SK-N-SH (cell line): Measurements from ENCODE around the gene PIEZO2. TPM values are rescaled to one million over a fixed set of nuclear protein-coding genes. Genes with fewer than 3 reads are reported as not detected.

Source experiments
- CTCF ChIA-PET: fragments of 300-600, 350-600 bp; formaldehyde crosslinking; extraction: SDS; loops from one replicate; lab custom pipeline; 2021; lab: Yijun Ruan, JAX
- POLR2A ChIA-PET: fragments of 350-600 bp; sonication (Branson Sonifier 250); formaldehyde crosslinking; extraction: SDS; loops from one replicate; lab custom pipeline; 2020; ENCODE audit warnings: antibody characterized with exemption, inconsistent platforms; lab: Yijun Ruan, JAX
- DNase-seq: peaks from one replicate; pipeline ENCODE4 v3.0.0; 2012
- H2AFZ ChIP-seq: fragments of 200-600 bp; sonication (generic); 2 replicates; pipeline ENCODE4 v1.8.1; 2016; ENCODE audit warnings: antibody characterized with exemption, mild to moderate bottlenecking, low read depth
- H3F3A ChIP-seq: fragments of 200-600 bp; sonication (generic); replicated peaks from 2 replicates; pipeline ENCODE3; 2016; ENCODE audit warnings: antibody characterized with exemption, mild to moderate bottlenecking; ENCODE audit not compliant: insufficient read depth
- H3K27ac ChIP-seq, 2 experiments: fragments of 200-500 bp in 1 of 2; fragments of 200-600 bp in 1 of 2; sonication (Bioruptor generic) in 1 of 2; sonication (generic), shearing (Covaris generic) in 1 of 2; 2 replicates each; pipeline versions ENCODE4 v1.5.1 to v1.6.1; 2014 to 2016; ENCODE audit warnings: low read depth in 2 of 2, inconsistent platforms in 1 of 2, low read length in 1 of 2, mild to moderate bottlenecking in 1 of 2, mixed read lengths in 1 of 2
- H3K27me3 ChIP-seq: fragments of 200-600 bp; sonication (generic), shearing (Covaris generic); 2 replicates; pipeline ENCODE4 v1.6.1; 2016; ENCODE audit warnings: mixed run types; ENCODE audit not compliant: insufficient read depth
- H3K36me3 ChIP-seq, 2 experiments: fragments of 200-500 bp in 1 of 2; fragments of 200-600 bp in 1 of 2; sonication (Bioruptor generic) in 1 of 2; sonication (generic) in 1 of 2; replicated peaks in 1 of 2; 2 replicates each; pipeline versions ENCODE3 to v1.5.1; 2014 to 2016; ENCODE audit warnings: low read length in 1 of 2, mild to moderate bottlenecking in 1 of 2; ENCODE audit not compliant: insufficient read depth in 2 of 2, control insufficient read depth in 1 of 2
- H3K4me1 ChIP-seq, 2 experiments: fragments of 200-500 bp in 1 of 2; fragments of 200-600 bp in 1 of 2; sonication (Bioruptor generic) in 1 of 2; sonication (generic), shearing (Covaris generic) in 1 of 2; 2 replicates each; pipeline versions ENCODE4 v1.5.1 to v1.6.1; 2014 to 2016; ENCODE audit warnings: low read depth in 1 of 2, low read length in 1 of 2, mixed run types in 1 of 2; ENCODE audit not compliant: insufficient read depth in 2 of 2, control insufficient read depth in 1 of 2
- H3K4me2 ChIP-seq: fragments of 200-600 bp; sonication (generic), shearing (Covaris generic); 2 replicates; pipeline ENCODE4 v1.6.1; 2017; ENCODE audit warnings: mixed run types
- H3K4me3 ChIP-seq, 2 experiments: fragments of 200-500 bp in 1 of 2; fragments of 200-600 bp in 1 of 2; sonication (Bioruptor generic) in 1 of 2; sonication (generic), shearing (Covaris generic) in 1 of 2; 2 replicates each; pipeline versions ENCODE4 v1.5.1 to v1.8.1; 2014 to 2016; ENCODE audit warnings: low read depth in 2 of 2, inconsistent platforms in 1 of 2, low read length in 1 of 2, mild to moderate bottlenecking in 1 of 2, mixed read lengths in 1 of 2, moderate library complexity in 1 of 2
- H3K79me2 ChIP-seq: fragments of 200-600 bp; sonication (generic); 2 replicates; pipeline ENCODE4 v1.8.1; 2017; ENCODE audit warnings: mild to moderate bottlenecking; ENCODE audit not compliant: insufficient read depth
- H3K9ac ChIP-seq: fragments of 200-600 bp; sonication (generic); 2 replicates; pipeline ENCODE4 v1.6.1; 2017; ENCODE audit warnings: mixed run types
- H3K9me2 ChIP-seq: fragments of 200-600 bp; sonication (generic); 2 replicates; pipeline ENCODE4 v1.6.1; 2017; ENCODE audit warnings: mixed run types
- H3K9me3 ChIP-seq: fragments of 200-600 bp; sonication (generic); 2 replicates; pipeline ENCODE4 v1.6.1; 2017; ENCODE audit warnings: mixed run types, mild to moderate bottlenecking, moderate library complexity
- H4K20me1 ChIP-seq: fragments of 200-600 bp; sonication (generic); 2 replicates; pipeline ENCODE4 v1.6.1; 2017; ENCODE audit warnings: mild to moderate bottlenecking, mixed run types; ENCODE audit not compliant: insufficient read depth
- CHD2 ChIP-seq: fragments of 150-350 bp; IDR thresholded peaks from 2 replicates; pipeline ENCODE4 v1.6.1; 2018; ENCODE audit warnings: low read length; ENCODE audit not compliant: partially characterized antibody
- EP300 ChIP-seq, 2 experiments: IDR thresholded peaks; 2 replicates each; pipeline versions ENCODE4 v1.4.0 to v1.6.1; 2012; ENCODE audit warnings: borderline replicate concordance in 1 of 2, low read depth in 1 of 2, low read length in 1 of 2
- FOSL2 ChIP-seq: IDR thresholded peaks from 2 replicates; pipeline ENCODE4 v1.4.0; 2012; ENCODE audit warnings: low read depth, mild to moderate bottlenecking, moderate library complexity, borderline replicate concordance
- JUND ChIP-seq: IDR thresholded peaks from 2 replicates; pipeline ENCODE4 v1.4.0; 2012
- MEF2A ChIP-seq: IDR thresholded peaks from 2 replicates; pipeline ENCODE4 v1.4.0; 2012; ENCODE audit warnings: low read depth, borderline replicate concordance
- MXI1 ChIP-seq: IDR thresholded peaks from 2 replicates; pipeline ENCODE4 v1.6.1; 2012; ENCODE audit warnings: mild to moderate bottlenecking, low read depth, low read length, improper control_type of control experiment
- POLR2AphosphoS5 ChIP-seq: IDR thresholded peaks from 2 replicates; pipeline ENCODE4 v1.6.1; 2012; ENCODE audit warnings: low read depth, low read length
- RAD21 ChIP-seq: IDR thresholded peaks from 2 replicates; pipeline ENCODE4 v1.6.1; 2012; ENCODE audit warnings: mild to moderate bottlenecking, low read length
- RFX5 ChIP-seq: IDR thresholded peaks from 2 replicates; pipeline ENCODE4 v1.6.1; 2012; ENCODE audit warnings: mild to moderate bottlenecking, improper control_type of control experiment, low read length
- RXRA ChIP-seq: IDR thresholded peaks from 2 replicates; pipeline ENCODE4 v1.4.0; 2012; ENCODE audit warnings: low read depth, mild to moderate bottlenecking, borderline replicate concordance
- SIN3A ChIP-seq: IDR thresholded peaks from 2 replicates; pipeline ENCODE4 v1.6.1; 2012; ENCODE audit warnings: low read depth, mild to moderate bottlenecking, low read length, moderate library complexity, borderline replicate concordance
- SMC3 ChIP-seq: IDR thresholded peaks from 2 replicates; pipeline ENCODE4 v1.6.1; 2012; ENCODE audit warnings: low read depth, low read length, improper control_type of control experiment
- TAF1 ChIP-seq: IDR thresholded peaks from 2 replicates; pipeline ENCODE4 v1.6.1; 2012; ENCODE audit warnings: low read depth, mild to moderate bottlenecking, low read length, moderate library complexity, borderline replicate concordance
- ZBTB33 ChIP-seq: IDR thresholded peaks from 2 replicates; pipeline ENCODE4 v1.4.0; 2012; ENCODE audit warnings: low read depth, borderline replicate concordance
- WGBS: methylation state at CpG from one replicate; pipeline ENCODE4 v1.1.6; 2017; ENCODE audit warnings: low lambda C conversion rate; 5-methylcytosine and 5-hydroxymethylcytosine counted together
- polyA plus RNA-seq, 3 experiments: library from polyadenylated mRNA; depleted of rRNA; stranded (reverse); fragments of >200 nt; gene quantifications; 2 replicates each; pipeline ENCODE4 v1.2.3, GENCODE V29; 2012
- TF ChIP-seq, protein P1 (sequence below): IDR thresholded peaks from 2 replicates; pipeline ENCODE4; 2012
- TF ChIP-seq, protein P2 (sequence below): IDR thresholded peaks from 2 replicates; pipeline ENCODE4 v1.4.0; 2012; ENCODE audit warnings: low read depth, borderline replicate concordance
- TF ChIP-seq, protein P3 (sequence below): fragments of 200-600 bp; sonication (generic); IDR thresholded peaks from 2 replicates; pipeline ENCODE4 v1.6.1; 2017; ENCODE audit warnings: antibody characterized with exemption, mild to moderate bottlenecking, moderate library complexity
- TF ChIP-seq, protein P4 (sequence below): IDR thresholded peaks from 2 replicates; pipeline ENCODE4 v1.4.0; 2012; ENCODE audit warnings: low read depth
- TF ChIP-seq, protein P5 (sequence below): fragments of 150-350 bp; IDR thresholded peaks from 2 replicates; pipeline ENCODE4 v1.6.1; 2017; ENCODE audit warnings: antibody characterized with exemption, low read length, low read depth, borderline replicate concordance

PIEZO2 gene
- polyA plus RNA-seq, 1 of the 3 experiments (the other 2 are of a cell fraction), result not detected

GRCh38 chr18:11110509-11110908 is 38.9 kb downstream of the PIEZO2 start:
- TF ChIP-seq POLR2AphosphoS5 (no peak), JUND (no peak)
- H3K4me3 ChIP-seq, result no peak overlapping the region
- H3K79me2 ChIP-seq, result no peaks in the 10 kb centered on the region
- ChIA-PET POLR2A (no interaction called here), CTCF (no interaction called here)
- no peak overlapping the region for H3K9ac ChIP-seq
- H3K9me3 ChIP-seq, result no peaks in the 10 kb centered on the region
- no peak overlapping the region for H3K27ac ChIP-seq
- H3K36me3 ChIP-seq, result no peaks in the 10 kb centered on the region
- H3K9me2 ChIP-seq, result no peaks in the 10 kb centered on the region
- no peak overlapping the region for H3K4me2 ChIP-seq
- 12% methylated on average over 13 of the region's 16 CpGs for WGBS
- no peaks in the 10 kb centered on the region for H3K4me1 ChIP-seq
- peaks cover 24% of the 10 kb centered on the region; the same call in 1 of the 2 replicates for H3K27me3 ChIP-seq
- no peak for DNase-seq
- H4K20me1 ChIP-seq, result no peaks in the 10 kb centered on the region
- H3F3A ChIP-seq, result no peaks in the 10 kb centered on the region
- H2AFZ ChIP-seq, result no peak overlapping the region

DNA sequence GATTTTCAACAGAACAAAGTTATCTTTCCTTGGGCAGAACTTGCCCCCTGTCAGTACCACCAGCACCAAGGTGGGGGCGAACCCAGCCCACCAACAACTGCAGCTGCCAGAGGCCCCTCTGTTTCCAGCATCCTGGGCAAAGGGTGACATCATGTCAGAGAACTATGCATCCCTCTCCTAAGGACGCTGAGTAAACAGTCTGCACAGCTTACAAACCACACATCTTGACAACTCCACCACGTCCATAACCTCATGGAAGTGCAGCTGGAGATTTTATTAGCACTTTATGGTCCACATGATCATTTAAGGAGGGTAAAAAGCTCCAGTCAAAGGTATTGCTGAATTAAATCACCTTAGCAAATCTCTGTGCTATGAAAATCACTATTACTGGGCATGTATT is 40.4 kb downstream of the PIEZO2 start:
- H2AFZ ChIP-seq, result no peak overlapping the region
- H3K4me1 ChIP-seq, result no peaks in the 10 kb centered on the region
- no peaks in the 10 kb centered on the region for H3F3A ChIP-seq
- H3K9ac ChIP-seq, result no peak overlapping the region
- no peaks in the 10 kb centered on the region for H4K20me1 ChIP-seq
- 8% methylated on average over 3 of the region's 3 CpGs for WGBS
- H3K27ac ChIP-seq, result no peak overlapping the region
- ChIA-PET POLR2A (no interaction called here), CTCF (no interaction called here)
- H3K9me3 ChIP-seq, result no peaks in the 10 kb centered on the region
- no peaks in the 10 kb centered on the region for H3K79me2 ChIP-seq
- H3K36me3 ChIP-seq, result no peaks in the 10 kb centered on the region
- TF ChIP-seq, protein P1, sequence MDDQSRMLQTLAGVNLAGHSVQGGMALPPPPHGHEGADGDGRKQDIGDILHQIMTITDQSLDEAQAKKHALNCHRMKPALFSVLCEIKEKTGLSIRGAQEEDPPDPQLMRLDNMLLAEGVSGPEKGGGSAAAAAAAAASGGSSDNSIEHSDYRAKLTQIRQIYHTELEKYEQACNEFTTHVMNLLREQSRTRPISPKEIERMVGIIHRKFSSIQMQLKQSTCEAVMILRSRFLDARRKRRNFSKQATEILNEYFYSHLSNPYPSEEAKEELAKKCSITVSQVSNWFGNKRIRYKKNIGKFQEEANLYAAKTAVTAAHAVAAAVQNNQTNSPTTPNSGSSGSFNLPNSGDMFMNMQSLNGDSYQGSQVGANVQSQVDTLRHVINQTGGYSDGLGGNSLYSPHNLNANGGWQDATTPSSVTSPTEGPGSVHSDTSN, result no peak
- no peak for TF ChIP-seq SIN3A
- TF ChIP-seq CHD2, result no peak
- TF ChIP-seq EP300 (IDR thresholded peaks at IDR 0.05; ENCODE audit: borderline replicate concordance in 1 of 2, low read depth in 1 of 2, low read length in 1 of 2), result no peak
- no peak for TF ChIP-seq MXI1
- TF ChIP-seq, protein P2, sequence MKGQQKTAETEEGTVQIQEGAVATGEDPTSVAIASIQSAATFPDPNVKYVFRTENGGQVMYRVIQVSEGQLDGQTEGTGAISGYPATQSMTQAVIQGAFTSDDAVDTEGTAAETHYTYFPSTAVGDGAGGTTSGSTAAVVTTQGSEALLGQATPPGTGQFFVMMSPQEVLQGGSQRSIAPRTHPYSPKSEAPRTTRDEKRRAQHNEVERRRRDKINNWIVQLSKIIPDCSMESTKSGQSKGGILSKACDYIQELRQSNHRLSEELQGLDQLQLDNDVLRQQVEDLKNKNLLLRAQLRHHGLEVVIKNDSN, result no peak
- TF ChIP-seq POLR2AphosphoS5, result no peak
- TF ChIP-seq, protein P3, sequence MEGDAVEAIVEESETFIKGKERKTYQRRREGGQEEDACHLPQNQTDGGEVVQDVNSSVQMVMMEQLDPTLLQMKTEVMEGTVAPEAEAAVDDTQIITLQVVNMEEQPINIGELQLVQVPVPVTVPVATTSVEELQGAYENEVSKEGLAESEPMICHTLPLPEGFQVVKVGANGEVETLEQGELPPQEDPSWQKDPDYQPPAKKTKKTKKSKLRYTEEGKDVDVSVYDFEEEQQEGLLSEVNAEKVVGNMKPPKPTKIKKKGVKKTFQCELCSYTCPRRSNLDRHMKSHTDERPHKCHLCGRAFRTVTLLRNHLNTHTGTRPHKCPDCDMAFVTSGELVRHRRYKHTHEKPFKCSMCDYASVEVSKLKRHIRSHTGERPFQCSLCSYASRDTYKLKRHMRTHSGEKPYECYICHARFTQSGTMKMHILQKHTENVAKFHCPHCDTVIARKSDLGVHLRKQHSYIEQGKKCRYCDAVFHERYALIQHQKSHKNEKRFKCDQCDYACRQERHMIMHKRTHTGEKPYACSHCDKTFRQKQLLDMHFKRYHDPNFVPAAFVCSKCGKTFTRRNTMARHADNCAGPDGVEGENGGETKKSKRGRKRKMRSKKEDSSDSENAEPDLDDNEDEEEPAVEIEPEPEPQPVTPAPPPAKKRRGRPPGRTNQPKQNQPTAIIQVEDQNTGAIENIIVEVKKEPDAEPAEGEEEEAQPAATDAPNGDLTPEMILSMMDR, result no peak
- TF ChIP-seq, protein P4, sequence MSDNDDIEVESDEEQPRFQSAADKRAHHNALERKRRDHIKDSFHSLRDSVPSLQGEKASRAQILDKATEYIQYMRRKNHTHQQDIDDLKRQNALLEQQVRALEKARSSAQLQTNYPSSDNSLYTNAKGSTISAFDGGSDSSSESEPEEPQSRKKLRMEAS, result no peak
- no peak for TF ChIP-seq SMC3
- no peak for TF ChIP-seq MEF2A
- no peak for TF ChIP-seq ZBTB33
- no peak for TF ChIP-seq RXRA
- no peak for TF ChIP-seq TAF1
- TF ChIP-seq RAD21, result no peak
- no peak for TF ChIP-seq FOSL2
- TF ChIP-seq, protein P5, sequence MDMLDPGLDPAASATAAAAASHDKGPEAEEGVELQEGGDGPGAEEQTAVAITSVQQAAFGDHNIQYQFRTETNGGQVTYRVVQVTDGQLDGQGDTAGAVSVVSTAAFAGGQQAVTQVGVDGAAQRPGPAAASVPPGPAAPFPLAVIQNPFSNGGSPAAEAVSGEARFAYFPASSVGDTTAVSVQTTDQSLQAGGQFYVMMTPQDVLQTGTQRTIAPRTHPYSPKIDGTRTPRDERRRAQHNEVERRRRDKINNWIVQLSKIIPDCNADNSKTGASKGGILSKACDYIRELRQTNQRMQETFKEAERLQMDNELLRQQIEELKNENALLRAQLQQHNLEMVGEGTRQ, result no peak
- TF ChIP-seq RFX5, result no peak
- H3K4me2 ChIP-seq, result no peak overlapping the region
- H3K9me2 ChIP-seq, result no peaks in the 10 kb centered on the region
- H3K27me3 ChIP-seq, result peaks cover 38% of the 10 kb centered on the region; the same call in 1 of the 2 replicates
- DNase-seq, result no peak
- no peak overlapping the region for H3K4me3 ChIP-seq
